Prostate gland (tissue), 2 donors: ENCODE results near the gene PLEKHM1. TPM values are rescaled to one million over a fixed set of nuclear protein-coding genes. Genes with fewer than 3 reads are reported as not detected.

Experiments
- DNase-seq: peaks from one replicate; pipeline ENCODE4 v3.0.0-alpha.2; 2019; ENCODE audit warnings: low spot score
- H3K27ac ChIP-seq, 2 donors: fragments of 200-600 bp; sonication (generic); 2 replicates each; pipeline ENCODE4 v1.5.1; 2017 to 2019
- H3K27me3 ChIP-seq: fragments of 200-600 bp; sonication (generic); replicated peaks from 2 replicates; pipeline ENCODE4 v1.5.1; 2019; ENCODE audit not compliant: insufficient read depth
- H3K36me3 ChIP-seq, 2 donors: fragments of 200-600 bp; sonication (generic); 1 replicate in 1 of 2; 2 replicates in 1 of 2; pipeline versions ENCODE4 v1.5.1 to v1.8.1; 2017 to 2019
- H3K4me1 ChIP-seq: fragments of 200-600 bp; sonication (generic); replicated peaks from 2 replicates; pipeline ENCODE4 v1.5.1; 2019
- H3K4me3 ChIP-seq, 2 donors: fragments of 200-600 bp; sonication (generic); 2 replicates each; pipeline ENCODE4 v1.5.1; 2017 to 2019
- H3K9me3 ChIP-seq: fragments of 200-600 bp; sonication (generic); 2 replicates; pipeline ENCODE4 v1.5.1; 2017
- POLR2A ChIP-seq: fragments of 450-650 bp; IDR thresholded peaks from one replicate; pipeline ENCODE4 v1.6.1; 2016; ENCODE audit warnings: antibody characterized with exemption, mild to moderate bottlenecking
- POLR2AphosphoS5 ChIP-seq: sonication (generic); formaldehyde crosslinking; IDR thresholded peaks from one replicate; pipeline ENCODE4 v1.6.1; 2017; ENCODE audit warnings: antibody characterized with exemption
- WGBS: methylation state at CpG from one replicate; pipeline ENCODE4 v1.1.5; 2018; 5-methylcytosine and 5-hydroxymethylcytosine counted together
- intact Hi-C: fragments of 100-400 bp; cut with DNase I; formaldehyde crosslinking; loops from one replicate; pipeline ENCODE4 v1.14.2; 2022
- total RNA-seq, 2 donors: library from RNA; depleted of rRNA; stranded (reverse); fragments of >200 nt; gene quantifications; one replicate each; pipeline ENCODE4 v1.1.0, GENCODE V29; 2016
- TF ChIP-seq, protein P1 (sequence below), 4 experiments: fragments of 200-600 bp in 2 of 4; fragments of 450-650 bp in 2 of 4; sonication (generic) in 2 of 4; IDR thresholded peaks; 1 replicate in 3 of 4; 2 replicates in 1 of 4; pipeline ENCODE4 v1.5.1; 2016 to 2019; ENCODE audit warnings: antibody characterized with exemption in 4 of 4, mild to moderate bottlenecking in 2 of 4, moderate library complexity in 2 of 4

Gene PLEKHM1
- total RNA-seq, 2 donors from 2014 or later: 33.2 to 39.8 TPM

DNA sequence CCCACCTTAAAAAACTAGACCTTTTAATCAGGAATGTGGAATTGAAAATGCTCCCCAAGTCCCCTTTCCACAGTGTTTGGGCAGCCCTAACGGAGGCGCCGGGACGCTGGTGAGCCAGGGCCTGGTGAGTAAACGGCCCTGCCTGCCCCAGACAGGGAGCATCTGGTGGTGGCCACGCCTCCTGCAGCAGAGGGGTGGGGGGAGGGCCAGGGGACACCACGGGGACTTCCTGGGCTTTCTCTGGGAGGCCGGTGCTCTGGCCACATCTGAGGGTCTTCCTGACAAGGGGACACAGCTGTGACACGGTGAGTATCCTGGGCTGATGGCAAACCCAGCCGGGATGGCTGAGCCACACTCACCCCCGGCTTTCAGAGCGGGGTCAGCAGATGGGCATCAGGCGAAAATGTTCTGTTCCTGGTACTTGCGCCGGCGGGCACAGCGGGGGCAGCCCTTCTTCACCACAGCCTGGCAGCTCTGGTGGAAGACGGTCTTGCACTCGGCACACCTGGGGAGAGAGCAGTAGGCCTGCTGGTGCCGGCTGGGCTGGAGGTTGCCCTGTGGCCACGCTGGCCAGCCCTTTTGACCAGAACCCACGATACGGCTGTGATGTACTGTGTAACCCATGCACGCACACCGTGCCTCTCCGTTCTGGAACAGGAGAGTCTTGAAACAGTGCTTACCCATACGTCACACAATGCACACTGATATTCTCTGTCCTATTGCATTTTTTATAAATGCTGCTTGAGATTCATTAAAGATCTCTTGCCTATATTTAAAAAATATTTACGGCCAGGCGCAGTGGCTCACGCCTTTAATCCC lies 52.8 kb downstream of the PLEKHM1 start:
- intact Hi-C loops: no loop called here
- no peak overlapping the region for H3K4me3 ChIP-seq
- WGBS: 77% methylated on average over 30 of the region's 30 CpGs
- TF ChIP-seq POLR2A: no peak
- TF ChIP-seq POLR2AphosphoS5: no peak
- TF ChIP-seq, protein P1, sequence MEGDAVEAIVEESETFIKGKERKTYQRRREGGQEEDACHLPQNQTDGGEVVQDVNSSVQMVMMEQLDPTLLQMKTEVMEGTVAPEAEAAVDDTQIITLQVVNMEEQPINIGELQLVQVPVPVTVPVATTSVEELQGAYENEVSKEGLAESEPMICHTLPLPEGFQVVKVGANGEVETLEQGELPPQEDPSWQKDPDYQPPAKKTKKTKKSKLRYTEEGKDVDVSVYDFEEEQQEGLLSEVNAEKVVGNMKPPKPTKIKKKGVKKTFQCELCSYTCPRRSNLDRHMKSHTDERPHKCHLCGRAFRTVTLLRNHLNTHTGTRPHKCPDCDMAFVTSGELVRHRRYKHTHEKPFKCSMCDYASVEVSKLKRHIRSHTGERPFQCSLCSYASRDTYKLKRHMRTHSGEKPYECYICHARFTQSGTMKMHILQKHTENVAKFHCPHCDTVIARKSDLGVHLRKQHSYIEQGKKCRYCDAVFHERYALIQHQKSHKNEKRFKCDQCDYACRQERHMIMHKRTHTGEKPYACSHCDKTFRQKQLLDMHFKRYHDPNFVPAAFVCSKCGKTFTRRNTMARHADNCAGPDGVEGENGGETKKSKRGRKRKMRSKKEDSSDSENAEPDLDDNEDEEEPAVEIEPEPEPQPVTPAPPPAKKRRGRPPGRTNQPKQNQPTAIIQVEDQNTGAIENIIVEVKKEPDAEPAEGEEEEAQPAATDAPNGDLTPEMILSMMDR (IDR thresholded peaks at IDR 0.05): no peak
- no peaks in the 10 kb centered on the region for H3K9me3 ChIP-seq
- no peaks in the 10 kb centered on the region for H3K36me3 ChIP-seq
- H3K27ac ChIP-seq: no peak overlapping the region
- DNase-seq: no peak
- no peaks in the 10 kb centered on the region for H3K27me3 ChIP-seq
- H3K4me1 ChIP-seq: peaks cover 7% of the 10 kb centered on the region

DNA sequence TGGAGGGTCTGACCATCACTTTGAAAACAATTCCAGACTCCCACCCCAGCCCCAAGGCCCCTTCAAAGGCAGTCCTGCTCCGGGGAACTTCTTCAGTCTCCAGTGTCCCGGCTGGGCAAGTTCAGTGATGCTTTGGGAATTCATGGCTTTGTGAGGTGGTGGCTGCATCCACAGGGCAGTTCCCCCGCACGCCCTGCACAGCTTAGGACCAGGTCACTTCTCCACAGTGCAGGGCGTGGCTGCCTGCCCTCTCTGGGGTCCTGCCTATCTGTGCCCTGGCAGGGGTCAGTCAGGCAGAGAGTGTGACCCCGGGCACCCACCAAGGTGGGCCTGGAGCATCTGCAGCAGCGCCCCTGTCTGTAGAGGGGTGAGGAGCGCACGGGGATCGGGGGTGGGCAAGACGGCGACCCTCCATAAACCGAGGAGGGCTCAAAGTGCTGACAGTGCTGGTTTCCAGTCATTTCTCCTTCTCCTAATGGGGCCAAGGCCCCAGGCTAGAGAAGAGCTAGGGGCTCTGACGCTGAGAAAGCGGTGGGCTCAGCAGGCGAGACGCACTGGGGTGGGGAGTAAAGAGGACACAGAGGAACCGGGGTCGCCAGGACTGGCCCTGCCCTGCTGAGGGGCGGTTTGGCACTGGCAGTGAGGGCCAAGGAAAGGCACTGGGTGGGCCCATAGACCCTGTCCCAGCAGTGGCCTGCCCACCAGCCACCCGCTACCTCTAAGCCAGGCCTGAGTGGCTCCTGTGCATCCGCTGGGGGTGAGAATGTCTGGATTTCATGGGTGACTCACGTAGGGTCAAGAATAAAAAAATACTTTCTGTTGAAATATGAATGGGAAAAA lies 53.7 kb downstream of the PLEKHM1 start:
- 94% methylated on average over 23 of the region's 23 CpGs for WGBS
- Histone ChIP-seq H3K27ac (no peak overlapping the region), H3K4me3 (no peak overlapping the region), H3K4me1 (peaks cover 7% of the 10 kb centered on the region), H3K36me3 (no peaks in the 10 kb centered on the region), H3K27me3 (no peaks in the 10 kb centered on the region), H3K9me3 (no peaks in the 10 kb centered on the region)
- intact Hi-C loops: no loop called here
- TF ChIP-seq POLR2A (no peak), POLR2AphosphoS5 (no peak)
- TF ChIP-seq, protein P1 (IDR thresholded peaks at IDR 0.05): no peak
- DNase-seq: no peak

DNA sequence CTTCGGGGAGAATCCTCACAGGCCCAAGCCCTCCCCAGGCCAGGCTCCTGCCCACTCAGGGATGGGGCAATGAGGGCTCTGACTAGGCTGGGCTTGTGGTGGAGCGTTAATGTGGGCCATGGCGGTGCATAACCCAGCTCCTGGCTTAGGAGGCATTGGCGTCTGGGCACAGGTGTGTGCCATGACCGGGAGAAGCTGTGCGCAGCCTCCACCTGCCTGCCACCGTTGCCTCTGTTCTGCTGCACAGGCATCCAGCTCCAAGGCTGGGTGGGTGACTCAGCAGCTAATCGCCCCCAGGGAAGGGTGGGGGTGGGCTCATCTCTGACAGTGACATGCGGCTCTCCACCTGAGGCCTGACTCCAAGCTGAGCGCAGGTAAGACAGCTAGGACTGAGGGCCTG lies 54.4 kb downstream of the PLEKHM1 start:
- no peaks in the 10 kb centered on the region for H3K9me3 ChIP-seq
- intact Hi-C loops: no loop called here
- WGBS: 77% methylated on average over 10 of the region's 10 CpGs
- H3K4me3 ChIP-seq: no peak overlapping the region
- no peak overlapping the region for H3K27ac ChIP-seq
- H3K36me3 ChIP-seq: no peaks in the 10 kb centered on the region
- H3K27me3 ChIP-seq: no peaks in the 10 kb centered on the region
- TF ChIP-seq, protein P1 (IDR thresholded peaks at IDR 0.05): no peak
- TF ChIP-seq POLR2A (no peak), POLR2AphosphoS5 (no peak)
- H3K4me1 ChIP-seq: peaks cover 7% of the 10 kb centered on the region
- DNase-seq: no peak

DNA sequence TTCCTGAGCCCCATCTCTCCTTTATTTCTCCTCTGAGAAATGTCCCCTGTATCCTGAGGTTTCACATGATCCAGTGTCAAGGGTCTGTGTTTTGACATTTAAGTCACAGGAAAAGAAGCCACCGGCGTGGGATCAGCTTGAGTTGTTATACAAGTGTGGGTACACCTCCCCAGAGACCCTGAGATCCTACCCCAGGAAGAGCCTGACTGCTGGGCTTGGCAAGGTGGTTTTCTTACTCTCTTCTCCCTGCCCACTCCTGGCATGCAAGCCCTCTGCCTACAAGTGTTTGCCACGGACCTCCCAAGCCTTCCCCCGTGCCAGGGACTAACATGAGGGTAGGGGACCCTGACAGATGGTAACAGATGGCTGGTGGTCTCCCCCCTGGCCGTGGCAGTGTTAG lies 55.0 kb downstream of the PLEKHM1 start:
- TF ChIP-seq, protein P1 (IDR thresholded peaks at IDR 0.05): no peak
- no peak for TF ChIP-seq POLR2AphosphoS5
- no peak for DNase-seq
- WGBS: 91% methylated on average over 5 of the region's 5 CpGs
- no peaks in the 10 kb centered on the region for H3K36me3 ChIP-seq
- no peaks in the 10 kb centered on the region for H3K27me3 ChIP-seq
- peaks cover 7% of the 10 kb centered on the region for H3K4me1 ChIP-seq
- intact Hi-C loops: no loop called here
- no peak overlapping the region for H3K27ac ChIP-seq
- H3K4me3 ChIP-seq: no peak overlapping the region
- H3K9me3 ChIP-seq: no peaks in the 10 kb centered on the region
